K562 (cell line): ENCODE results near the gene NRF1. TPM values are rescaled to one million over a fixed set of nuclear protein-coding genes. Genes with fewer than 3 reads are reported as not detected.

Experiments used
- ATAC-seq: fragments of 200-7000 bp; cut with Tn5 transposase; 3 replicates; pipeline ENCODE4 v1.9.1; 2020; ENCODE audit warnings: moderate library complexity
- BruUV-seq: library from RNA; stranded (reverse); fragments of 400-500 nt; replicated peaks from 2 replicates; lab custom pipeline; 2021; lab: Mats Ljungman, UMichigan
- CTCF ChIA-PET: fragments of 300-600 bp; formaldehyde crosslinking; extraction: SDS; loops from one replicate; lab custom pipeline; 2021; ENCODE audit warnings: low intra/inter-chr PET ratio; lab: Yijun Ruan, JAX
- POLR2A ChIA-PET: fragments of 300-600, 350-650 bp; sonication (Branson Sonifier 250); formaldehyde crosslinking; extraction: SDS; loops from one replicate; lab custom pipeline; 2021; ENCODE audit warnings: antibody characterized with exemption, inconsistent platforms; lab: Yijun Ruan, JAX
- DNase-seq, 4 experiments: peaks; one replicate each; pipeline versions ENCODE4 v3.0.0 to v3.0.0-alpha.2; 2011 to 2018; ENCODE audit warnings: low spot score in 3 of 4, mixed read lengths in 3 of 4; ENCODE audit errors: extremely low read depth in 1 of 4
- FAIRE-seq: peaks from 2 replicates; lab custom pipeline; 2011; peaks lifted over from hg19 to GRCh38; lab: Jason Lieb, UNC
- H2AFZ ChIP-seq: 2 replicates; pipeline ENCODE4 v1.6.0; 2011; ENCODE audit warnings: low read depth, low read length, control low read depth, inconsistent platforms
- H3K27ac ChIP-seq: fragments of 200-600 bp; 3 replicates; pipeline ENCODE4 v1.8.0; 2011; ENCODE audit warnings: low read depth, mild to moderate bottlenecking, control low read depth, inconsistent platforms, low read length, moderate library complexity, mixed read lengths; ENCODE audit errors: extremely low read depth
- H3K27me3 ChIP-seq, 2 experiments: fragments of 300-600 bp in 1 of 2; 2 replicates in 1 of 2; 3 replicates in 1 of 2; pipeline versions ENCODE4 v1.6.0 to v1.8.0; 2011; ENCODE audit warnings: inconsistent platforms in 2 of 2, low read length in 2 of 2, mild to moderate bottlenecking in 1 of 2, mixed read lengths in 1 of 2, moderate library complexity in 1 of 2; ENCODE audit not compliant: control insufficient read depth in 2 of 2, insufficient read depth in 2 of 2
- H3K36me3 ChIP-seq: fragments of 300-600 bp; 3 replicates; pipeline ENCODE4 v1.8.0; 2011; ENCODE audit warnings: mild to moderate bottlenecking, low read length, inconsistent platforms; ENCODE audit not compliant: control insufficient read depth, insufficient read depth
- H3K4me1 ChIP-seq, 2 experiments: fragments of 200-600 bp in 1 of 2; replicated peaks in 1 of 2; 2 replicates in 1 of 2; 3 replicates in 1 of 2; pipeline versions ENCODE4 v1.5.1 to v1.8.0; 2011; ENCODE audit warnings: inconsistent platforms in 2 of 2, low read length in 2 of 2, mild to moderate bottlenecking in 1 of 2, mixed read lengths in 1 of 2, moderate library complexity in 1 of 2; ENCODE audit not compliant: control insufficient read depth in 2 of 2, insufficient read depth in 2 of 2
- H3K4me2 ChIP-seq: 2 replicates; pipeline ENCODE4 v1.6.1; 2011; ENCODE audit warnings: low read length, control low read depth, inconsistent platforms, mixed read lengths; ENCODE audit not compliant: insufficient read depth
- H3K4me3 ChIP-seq: fragments of 200-600 bp; sonication (generic), shearing (Covaris generic); 2 replicates; pipeline ENCODE4 v1.5.1; 2016; ENCODE audit warnings: control low read depth, inconsistent platforms
- H3K79me2 ChIP-seq: fragments of 200-600 bp; 3 replicates; pipeline ENCODE4 v1.8.0; 2011; ENCODE audit warnings: low read length, inconsistent platforms; ENCODE audit not compliant: control insufficient read depth, insufficient read depth
- H3K9ac ChIP-seq, 2 experiments: 2 replicates each; pipeline versions ENCODE4 v1.6.0 to v1.6.1; 2011; ENCODE audit warnings: low read depth in 2 of 2, low read length in 2 of 2, control low read depth in 1 of 2, inconsistent platforms in 1 of 2, mild to moderate bottlenecking in 1 of 2, mixed read lengths in 1 of 2; ENCODE audit not compliant: insufficient read depth in 1 of 2
- H3K9me1 ChIP-seq: one replicate; pipeline ENCODE4 v1.6.0; 2011; ENCODE audit warnings: inconsistent platforms, mild to moderate bottlenecking, low read length, moderate library complexity; ENCODE audit not compliant: control insufficient read depth, insufficient read depth
- H3K9me3 ChIP-seq: replicated peaks from 2 replicates; pipeline ENCODE4 v1.5.1; 2011; ENCODE audit warnings: low read depth, low read length, inconsistent platforms; ENCODE audit not compliant: control insufficient read depth, insufficient read depth
- H4K20me1 ChIP-seq: replicated peaks from 2 replicates; pipeline ENCODE4 v1.6.1; 2011; ENCODE audit warnings: low read length, inconsistent platforms, mixed read lengths; ENCODE audit not compliant: control insufficient read depth, insufficient read depth
- ADNP ChIP-seq: fragments of 200-800 bp; sonication (Bioruptor generic); IDR thresholded peaks from 2 replicates; pipeline ENCODE4 v1.6.1; 2016; ENCODE audit warnings: missing genetic modification characterization, missing compliant biosample characterization
- ATF7 ChIP-seq: fragments of 450-650 bp; IDR thresholded peaks from 2 replicates; pipeline ENCODE4 v1.7.1; 2014; ENCODE audit warnings: mild to moderate bottlenecking, moderate library complexity
- CHCHD3 ChIP-seq: fragments of 250-450 bp; sonication (Bioruptor Pico); IDR thresholded peaks from 2 replicates; pipeline ENCODE4 v2.1.2; 2022; ENCODE audit warnings: mild to moderate bottlenecking
- GABPA ChIP-seq: fragments of 200-800 bp; sonication (Bioruptor generic); conservative IDR thresholded peaks from 2 replicates; pipeline ENCODE4 v1.6.1; 2016; ENCODE audit warnings: low read depth, missing genetic modification characterization, missing compliant biosample characterization
- HDAC2 ChIP-seq: fragments of 450-650 bp; IDR thresholded peaks from 2 replicates; pipeline ENCODE4 v1.6.1; 2016; ENCODE audit warnings: mild to moderate bottlenecking
- NFYB ChIP-seq: IDR thresholded peaks from 2 replicates; pipeline ENCODE4 v1.6.1; 2011; ENCODE audit warnings: mild to moderate bottlenecking, moderate library complexity; ENCODE audit not compliant: insufficient read length; ENCODE audit errors: extremely low read depth
- ZNF124 ChIP-seq: sonication (generic); formaldehyde crosslinking; IDR thresholded peaks from 2 replicates; pipeline ENCODE4 v1.8.1; 2022; ENCODE audit warnings: missing genetic modification reagents
- ZNF280A ChIP-seq: fragments of 450-650 bp; IDR thresholded peaks from 2 replicates; pipeline ENCODE4 v1.6.1; 2018; ENCODE audit warnings: mild to moderate bottlenecking, low read depth; ENCODE audit not compliant: partially characterized antibody
- ZNF445 ChIP-seq: fragments of 250-450 bp; sonication (Bioruptor Pico); IDR thresholded peaks from 2 replicates; pipeline ENCODE4 v1.4.0; 2020; ENCODE audit warnings: low read depth, mild to moderate bottlenecking, moderate library complexity
- ZNF511 ChIP-seq: sonication (generic); formaldehyde crosslinking; IDR thresholded peaks from 2 replicates; pipeline ENCODE4 v1.8.0; 2022; ENCODE audit warnings: mild to moderate bottlenecking, missing genetic modification reagents
- WGBS: fragments of 100-300 bp; shearing (Covaris generic); methylation state at CpG from one replicate; pipeline ENCODE4 v1.1.6; 2016; ENCODE audit warnings: low coverage, mixed read lengths; ENCODE audit not compliant: insufficient coverage; ENCODE audit errors: missing lambda C conversion rate; 5-methylcytosine and 5-hydroxymethylcytosine counted together
- in situ Hi-C: fragments of 300-500 bp; cut with MboI; formaldehyde crosslinking; loops from 4 replicates; pipeline ENCODE4 v1.15.0; 2018; ENCODE audit warnings: inconsistent platforms, mixed read lengths
- intact Hi-C: fragments of 100-400 bp; cut with micrococcal nuclease; formaldehyde crosslinking; loops from 2 replicates; pipeline ENCODE4 v1.14.2; 2022
- polyA plus RNA-seq, 8 experiments: library from polyadenylated mRNA; depleted of rRNA in 4 of 8; stranded (reverse) in 5 of 8; unstranded in 3 of 8; fragments of >200 nt; fragmentation: Nextera tagmentation in 2 of 8; fragmentation: Illumina TruSeq in 1 of 8; extraction: Ambion mirVana in 2 of 8; extraction: Trizol in 1 of 8; gene quantifications; 2 replicates each; pipeline versions ENCODE4 v1.2.1 to v1.2.3, GENCODE V29; 2011 to 2014; ENCODE audit warnings: inconsistent platforms in 1 of 8, missing spikeins in 1 of 8
- total RNA-seq, 7 experiments: library from RNA; depleted of rRNA in 6 of 7; stranded (reverse); fragments of >200 nt in 6 of 7; fragmentation: Illumina TruSeq in 2 of 7; extraction: Trizol in 2 of 7; gene quantifications; 2 replicates each; pipeline versions ENCODE4 v1.2.1 to v1.2.3, GENCODE V29; 2011 to 2021; ENCODE audit warnings: low replicate concordance in 1 of 7

NRF1 gene
- total and polyA plus RNA-seq, 9 of the 15 experiments (the other 6 are each of a cell fraction or from before 2014, with no cell fraction given) = 8.6 to 28.8 (median 20.3) TPM

GRCh38 chr7:129635300-129636029 is 23.9 kb downstream of the NRF1 start:
- peak; percentile 80 for FAIRE-seq
- 0 out of 2 replicates have a peak, but pooled peaks cover 3% of the 10 kb centered on the region for H4K20me1 ChIP-seq
- peaks cover 26% of the 10 kb centered on the region; the same call in 2 of the 3 replicates for H3K79me2 ChIP-seq
- H3K9me1 ChIP-seq = no peaks in the 10 kb centered on the region
- no peak overlapping the region for H2AFZ ChIP-seq
- H3K4me3 ChIP-seq = no peak overlapping the region
- in situ Hi-C loops = loop anchor here (25.0 kb wide), 1 partner anchor 273 kb away; no protein-coding TSS in a partner anchor
- DNase-seq = peak; percentile 76 to 85 (median 82)
- intact Hi-C loops = loop anchor here (1.0 to 5.0 kb wide), 7 partner anchors 23 to 293 kb away; no protein-coding TSS in a partner anchor
- H3K27ac ChIP-seq = no peak overlapping the region
- H3K4me1 ChIP-seq = no peaks in the 10 kb centered on the region
- H3K9me3 ChIP-seq = no peaks in the 10 kb centered on the region
- no peaks in the 10 kb centered on the region for H3K36me3 ChIP-seq
- H3K4me2 ChIP-seq = no peak overlapping the region
- 3% methylated on average over 6 of the region's 6 CpGs for WGBS
- peak; percentile 100 for ATAC-seq
- no TSS peak for BruUV-seq
- H3K27me3 ChIP-seq = no peaks in the 10 kb centered on the region
- POLR2A ChIA-PET = interaction anchor here (0.6 to 1.2 kb wide), 2 partner anchors 21 to 23 kb away, joined by 3 read pairs; no protein-coding TSS in a partner anchor
- CTCF ChIA-PET = interaction anchor here (0.7 to 1.9 kb wide), 10 partner anchors 22 to 417 kb away, joined by 3 to 7 read pairs (median 4); no protein-coding TSS in a partner anchor
- no peak overlapping the region for H3K9ac ChIP-seq
- TF ChIP-seq HDAC2 (0 out of 2 replicates have a peak, but pooled peaks have one; percentile 36), ZNF124 (CRISPR knock-in tag) (no peak), ADNP (no peak), ZNF445 (CRISPR knock-in tag) (no peak), ZNF511 (no peak), NFYB (no peak), ATF7 (peak; percentile 18; the same call in 1 of the 2 replicates), CHCHD3 (CRISPR knock-in tag) (no peak), GABPA (tag) (no peak), ZNF280A (no peak)
